Peyer's patch (tissue), 4 donors: ENCODE results near the gene GOLGA6D.

Experiments used
- POLR2A ChIP-seq, 2 donors: fragments of 450-650 bp; IDR thresholded peaks; one replicate each; pipeline ENCODE4 v1.5.1; 2017; ENCODE audit warnings: antibody characterized with exemption in 2 of 2, mild to moderate bottlenecking in 2 of 2, moderate library complexity in 2 of 2
- TF ChIP-seq, protein P1 (sequence below), 6 experiments: fragments of 450-650 bp in 4 of 6; fragments of 200-600 bp in 2 of 6; sonication (generic) in 1 of 6; IDR thresholded peaks; one replicate each; pipeline ENCODE4 v1.5.1; 2017 to 2019; ENCODE audit warnings: antibody characterized with exemption in 6 of 6, mild to moderate bottlenecking in 3 of 6, moderate library complexity in 1 of 6

DNA sequence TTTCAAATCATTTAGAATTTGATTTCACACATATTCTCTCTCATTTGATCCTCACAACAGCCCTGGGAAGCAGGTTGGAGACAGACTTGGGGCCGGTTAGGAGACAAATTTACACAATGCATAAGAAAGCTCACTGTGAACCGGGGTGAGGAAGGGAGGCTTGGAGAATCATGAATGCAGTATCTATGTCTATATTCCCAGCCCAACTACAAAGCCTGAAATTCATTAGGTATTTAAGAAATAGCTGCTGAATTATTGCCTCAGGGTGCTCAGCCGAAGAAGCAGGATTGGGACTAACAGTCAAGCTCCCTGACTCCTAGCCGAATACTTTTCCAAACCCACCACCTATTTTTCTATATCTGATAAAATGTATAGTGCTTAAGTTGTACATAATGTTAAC lies 32.9 kb upstream of the GOLGA6D start:
- TF ChIP-seq, protein P1, sequence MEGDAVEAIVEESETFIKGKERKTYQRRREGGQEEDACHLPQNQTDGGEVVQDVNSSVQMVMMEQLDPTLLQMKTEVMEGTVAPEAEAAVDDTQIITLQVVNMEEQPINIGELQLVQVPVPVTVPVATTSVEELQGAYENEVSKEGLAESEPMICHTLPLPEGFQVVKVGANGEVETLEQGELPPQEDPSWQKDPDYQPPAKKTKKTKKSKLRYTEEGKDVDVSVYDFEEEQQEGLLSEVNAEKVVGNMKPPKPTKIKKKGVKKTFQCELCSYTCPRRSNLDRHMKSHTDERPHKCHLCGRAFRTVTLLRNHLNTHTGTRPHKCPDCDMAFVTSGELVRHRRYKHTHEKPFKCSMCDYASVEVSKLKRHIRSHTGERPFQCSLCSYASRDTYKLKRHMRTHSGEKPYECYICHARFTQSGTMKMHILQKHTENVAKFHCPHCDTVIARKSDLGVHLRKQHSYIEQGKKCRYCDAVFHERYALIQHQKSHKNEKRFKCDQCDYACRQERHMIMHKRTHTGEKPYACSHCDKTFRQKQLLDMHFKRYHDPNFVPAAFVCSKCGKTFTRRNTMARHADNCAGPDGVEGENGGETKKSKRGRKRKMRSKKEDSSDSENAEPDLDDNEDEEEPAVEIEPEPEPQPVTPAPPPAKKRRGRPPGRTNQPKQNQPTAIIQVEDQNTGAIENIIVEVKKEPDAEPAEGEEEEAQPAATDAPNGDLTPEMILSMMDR (IDR thresholded peaks at IDR 0.05): no peak
- TF ChIP-seq POLR2A (IDR thresholded peaks at IDR 0.05): no peak
